ENCODE results near the gene UBFD1.
"Not testable (repeated sequence)": the region's sequence is repeated elsewhere in the genome, so short reads cannot be mapped to it uniquely, and the experiment has no call there.

DNA sequence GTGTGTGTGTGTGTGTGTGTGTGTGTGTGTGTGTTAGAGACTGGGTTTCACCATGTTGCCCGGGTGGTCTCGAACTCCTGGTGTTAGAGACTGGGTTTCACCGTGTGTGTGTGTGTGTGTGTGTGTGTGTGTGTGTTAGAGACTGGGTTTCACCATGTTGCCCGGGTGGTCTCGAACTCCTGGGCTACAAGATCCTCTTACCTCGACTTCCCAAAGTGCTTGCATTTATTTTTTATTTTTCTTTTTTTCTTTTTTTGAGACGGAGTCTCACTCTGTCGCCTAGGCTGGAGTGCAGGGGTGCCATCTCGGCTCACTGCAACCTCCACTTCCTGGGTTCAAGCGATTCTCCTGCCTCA, 46.6 kb upstream of the UBFD1 start:
- TF ChIP-seq, protein P1, sequence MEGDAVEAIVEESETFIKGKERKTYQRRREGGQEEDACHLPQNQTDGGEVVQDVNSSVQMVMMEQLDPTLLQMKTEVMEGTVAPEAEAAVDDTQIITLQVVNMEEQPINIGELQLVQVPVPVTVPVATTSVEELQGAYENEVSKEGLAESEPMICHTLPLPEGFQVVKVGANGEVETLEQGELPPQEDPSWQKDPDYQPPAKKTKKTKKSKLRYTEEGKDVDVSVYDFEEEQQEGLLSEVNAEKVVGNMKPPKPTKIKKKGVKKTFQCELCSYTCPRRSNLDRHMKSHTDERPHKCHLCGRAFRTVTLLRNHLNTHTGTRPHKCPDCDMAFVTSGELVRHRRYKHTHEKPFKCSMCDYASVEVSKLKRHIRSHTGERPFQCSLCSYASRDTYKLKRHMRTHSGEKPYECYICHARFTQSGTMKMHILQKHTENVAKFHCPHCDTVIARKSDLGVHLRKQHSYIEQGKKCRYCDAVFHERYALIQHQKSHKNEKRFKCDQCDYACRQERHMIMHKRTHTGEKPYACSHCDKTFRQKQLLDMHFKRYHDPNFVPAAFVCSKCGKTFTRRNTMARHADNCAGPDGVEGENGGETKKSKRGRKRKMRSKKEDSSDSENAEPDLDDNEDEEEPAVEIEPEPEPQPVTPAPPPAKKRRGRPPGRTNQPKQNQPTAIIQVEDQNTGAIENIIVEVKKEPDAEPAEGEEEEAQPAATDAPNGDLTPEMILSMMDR (conservative IDR thresholded peaks at IDR 0.05 in 1 of 2, IDR thresholded peaks at IDR 0.05 in 1 of 2; ENCODE audit: low read depth in 1 of 2, low read length in 2 of 2) = not testable (repeated sequence)
- not testable (repeated sequence) for TF ChIP-seq EZH2 (IDR thresholded peaks at IDR 0.05; ENCODE audit: low read length, missing control alignments)
